Pons (tissue), 1 donor: ENCODE measurements around the gene ZNF816.
"Not testable (repeated sequence)": the region's sequence is repeated elsewhere in the genome, so short reads cannot be mapped to it uniquely, and the experiment has no call there.

ENCODE experiments used
- DNase-seq: peaks from one replicate; pipeline ENCODE4 v3.0.0-alpha.2; 2016; ENCODE audit warnings: low spot score

Gene ZNF816

DNA sequence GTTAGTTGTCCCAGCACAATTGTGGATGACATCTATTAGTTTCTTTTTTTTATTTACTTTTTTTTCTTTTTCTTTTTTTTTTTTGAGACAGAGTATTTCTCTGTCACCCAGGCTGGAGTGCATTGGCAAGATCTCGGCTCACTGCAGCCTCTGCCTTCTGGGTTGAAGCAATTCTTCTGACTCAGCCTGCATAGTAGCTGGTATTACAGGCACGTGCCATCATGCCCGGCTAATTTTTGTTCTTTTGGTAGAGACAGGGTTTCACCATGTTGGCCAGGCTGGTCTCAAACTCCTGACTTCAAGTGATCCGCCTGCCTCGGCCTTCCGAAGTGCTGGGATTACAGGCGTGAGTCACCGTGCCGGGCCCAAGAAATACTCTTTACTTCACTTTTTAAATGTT is 38.0 kb downstream of the ZNF816 start:
- not testable (repeated sequence) for DNase-seq

DNA sequence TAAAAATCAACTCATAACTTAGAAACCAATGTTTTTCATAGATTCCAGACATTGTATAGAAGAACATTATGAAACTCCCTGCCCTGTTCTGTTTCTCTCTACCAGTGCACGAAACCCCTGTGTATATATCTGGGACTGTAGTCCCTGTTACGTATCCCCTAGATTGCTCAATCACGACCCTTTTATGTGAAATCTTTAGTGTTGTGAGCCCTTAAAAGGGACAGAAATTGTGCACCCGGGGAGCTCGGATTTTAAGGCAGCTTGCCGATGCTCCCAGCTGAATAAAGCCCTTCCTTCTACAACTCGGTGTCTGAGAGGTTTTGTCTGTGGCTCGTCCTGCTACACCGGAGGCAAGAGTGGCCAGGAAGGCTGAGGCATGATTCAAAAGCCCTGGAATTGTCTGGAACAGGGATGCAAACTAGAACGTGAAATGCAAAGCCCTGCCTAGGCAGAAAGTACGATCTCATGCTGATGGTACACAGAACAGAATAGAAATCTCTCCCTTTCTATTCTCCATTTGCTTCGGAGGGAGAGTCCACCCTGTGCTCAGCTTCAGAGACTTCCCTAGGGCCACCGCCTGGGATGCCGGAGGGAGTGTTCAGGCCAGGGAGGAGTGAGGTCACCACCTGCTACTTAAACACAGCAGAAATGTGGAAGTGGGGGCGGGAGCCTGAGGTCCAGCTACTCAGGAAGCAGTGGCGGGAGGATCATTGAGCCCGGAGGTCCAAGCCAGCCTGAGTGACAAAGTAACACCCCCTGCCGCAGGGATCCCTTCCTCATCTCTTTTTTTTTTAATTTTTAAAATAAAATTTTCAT is 38.7 kb downstream of the ZNF816 start:
- DNase-seq, result peak; percentile 44

DNA sequence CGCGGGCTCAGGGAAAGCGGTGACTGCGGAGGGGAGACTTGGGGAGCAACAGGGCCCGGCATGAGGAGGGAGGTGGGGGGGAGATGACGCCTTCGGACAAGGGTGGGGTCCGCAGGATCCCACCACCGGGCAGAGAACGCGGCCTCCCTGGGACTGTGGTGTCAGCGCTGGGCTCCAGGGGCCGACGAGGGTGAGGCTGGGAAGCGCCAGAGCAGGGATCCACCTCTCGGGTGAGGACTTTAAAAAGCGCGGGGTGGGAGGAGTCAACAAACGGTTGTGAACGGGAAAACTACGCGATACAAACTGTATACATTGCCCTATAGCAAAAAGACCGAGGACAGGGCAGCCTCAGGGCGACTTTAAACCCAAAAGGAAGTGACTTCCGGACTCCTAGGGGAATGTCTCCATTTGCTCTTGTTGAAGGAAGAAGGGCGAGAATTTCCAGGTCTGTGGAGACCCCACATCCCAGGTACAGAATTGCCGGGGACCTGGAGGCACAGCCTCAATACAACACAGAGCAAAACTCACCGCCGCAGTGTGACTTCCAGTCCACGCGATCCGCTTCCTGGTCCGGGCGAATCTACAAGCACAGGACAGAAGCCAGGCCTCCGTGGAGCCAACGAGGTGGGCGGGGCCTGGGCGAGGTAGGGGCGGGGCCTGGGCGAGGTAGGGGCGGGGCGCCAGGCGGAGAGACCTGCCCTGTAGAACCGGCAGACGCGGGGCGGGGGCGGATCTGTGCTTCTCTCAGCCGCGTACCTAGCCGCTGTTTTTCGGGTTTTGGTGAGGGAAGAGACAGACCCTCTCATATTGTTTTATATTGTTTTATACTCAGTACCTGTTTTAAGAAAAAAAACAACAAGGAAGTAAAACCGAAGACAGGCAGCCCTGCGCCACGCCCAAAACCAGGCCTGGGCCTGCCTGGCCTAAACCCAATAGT is 39.6 kb downstream of the ZNF816 start, which contains the start of gene ZNF888:
ZNF888 (minus strand) TSS at position 588 of the 937 bp plus-strand sequence. CDS start 5,555 bp downstream, outside the sequence.
- DNase-seq, result peak; percentile 58

DNA sequence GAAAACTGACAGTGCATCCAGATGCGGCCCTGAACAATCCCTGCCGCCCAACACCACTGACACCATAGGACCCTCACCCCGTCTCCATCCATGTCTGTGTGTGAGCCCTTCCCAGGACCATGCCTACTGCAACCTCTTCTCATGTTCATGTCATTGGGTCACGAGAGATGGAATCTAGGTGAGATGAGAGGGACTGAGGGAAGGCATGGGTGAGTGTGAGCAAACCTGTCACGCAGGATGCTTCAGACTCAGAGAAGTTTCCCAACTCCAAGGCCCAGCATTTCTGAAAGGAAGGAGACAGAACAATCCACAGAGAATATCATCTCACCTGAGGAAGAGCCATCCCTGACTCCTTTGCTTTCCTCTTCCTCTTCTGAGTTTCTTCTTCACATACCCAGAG is 45.1 kb downstream of the ZNF816 start:
- DNase-seq, result no peak

DNA sequence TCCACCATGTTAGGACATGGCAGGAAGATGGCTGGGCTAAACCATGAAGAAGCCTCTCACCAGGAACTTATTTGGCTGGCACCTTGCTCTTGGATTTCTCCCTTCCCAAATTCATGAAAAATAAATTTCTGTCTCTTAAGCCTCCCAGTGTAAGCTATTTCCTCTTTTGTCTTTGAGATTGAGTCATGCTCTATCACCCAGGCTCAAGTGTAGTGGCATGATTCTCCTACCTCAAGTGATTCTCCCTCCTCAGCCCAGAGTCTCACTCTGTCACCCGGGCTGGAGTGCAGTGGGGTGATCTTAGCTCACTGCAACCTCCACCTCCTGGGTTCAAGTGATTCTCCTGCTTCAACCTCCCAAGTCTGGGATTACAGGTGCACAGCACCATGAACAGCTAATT is 52.0 kb downstream of the ZNF816 start:
- DNase-seq, result no peak

DNA sequence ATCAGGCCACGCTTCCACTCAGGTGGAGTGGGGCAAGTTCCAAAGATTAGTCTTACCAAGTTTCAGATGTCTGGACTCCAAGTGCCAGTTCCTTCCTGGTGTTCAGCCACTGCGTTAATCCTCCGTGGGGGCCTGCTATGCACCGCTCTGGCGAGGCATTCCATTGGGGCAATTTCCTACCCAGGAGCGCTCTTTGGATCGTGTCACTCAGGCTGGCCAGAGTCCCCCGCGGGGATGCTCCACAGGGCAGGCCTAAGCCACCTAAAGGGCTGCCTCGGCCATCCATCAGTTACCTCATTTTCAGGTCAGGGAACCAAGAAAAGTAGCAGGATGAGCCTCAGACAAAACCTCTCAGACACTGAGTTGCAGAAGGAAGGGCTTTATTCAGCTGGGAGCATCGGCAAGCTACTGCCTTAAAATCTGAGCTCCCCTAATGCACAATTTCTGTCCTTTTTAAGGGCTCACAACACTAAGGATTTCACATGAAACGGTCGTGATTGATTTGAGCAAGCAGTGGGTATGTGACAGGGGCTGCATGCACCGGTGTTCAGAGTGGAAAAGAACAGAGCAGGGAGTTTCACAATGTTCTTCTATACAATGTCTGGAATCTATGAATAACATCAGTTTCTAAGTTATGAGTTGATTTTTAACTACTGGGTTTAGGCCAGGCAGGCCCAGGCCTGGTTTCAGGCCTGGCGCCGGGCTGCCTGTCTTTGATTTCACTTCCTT is 58.5 kb downstream of the ZNF816 start:
- DNase-seq, result not testable (repeated sequence)

DNA sequence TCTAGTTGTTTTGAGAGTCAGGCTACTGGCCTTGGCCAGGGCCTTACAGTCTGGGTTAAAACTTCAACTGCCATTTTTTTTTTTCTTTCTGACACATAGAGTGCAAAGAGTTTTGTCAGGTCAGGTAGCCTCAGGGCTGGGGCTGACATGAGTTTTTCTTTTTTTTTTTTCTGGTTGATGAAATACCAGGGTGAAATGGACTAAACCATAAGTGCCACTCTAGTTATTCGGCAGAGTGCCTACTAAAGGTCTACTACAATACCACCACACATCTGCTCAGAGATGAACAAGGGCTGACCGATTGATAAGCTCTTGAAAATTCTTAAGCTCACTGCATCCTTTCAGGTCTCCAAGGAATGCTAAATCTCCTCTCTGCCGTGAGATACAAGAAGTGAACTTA is 60.8 kb downstream of the ZNF816 start:
- no peak for DNase-seq
